Osteocyte (in vitro differentiated cells): Measurements from ENCODE around the gene DYNC1I1. TPM values are rescaled to one million over a fixed set of nuclear protein-coding genes. Genes with fewer than 3 reads are reported as not detected.

Experiments
- DNase-seq: peaks from one replicate; pipeline ENCODE4 v3.0.0; 2021; ENCODE audit warnings: mixed read lengths; ENCODE audit not compliant: unreplicated experiment; ENCODE audit errors: extremely low spot score
- H3K27ac Mint-ChIP-seq: one replicate; pipeline ENCODE4 v1.8.0; 2021; ENCODE audit warnings: mild to moderate bottlenecking, mixed read lengths; ENCODE audit not compliant: unreplicated experiment
- H3K27me3 Mint-ChIP-seq: one replicate; pipeline ENCODE4 v1.8.0; 2021; ENCODE audit warnings: mixed read lengths; ENCODE audit not compliant: unreplicated experiment
- H3K36me3 Mint-ChIP-seq: one replicate; pipeline ENCODE4 v1.8.0; 2021; ENCODE audit warnings: mixed read lengths; ENCODE audit not compliant: unreplicated experiment
- H3K4me1 Mint-ChIP-seq: one replicate; pipeline ENCODE4 v1.8.0; 2021; ENCODE audit warnings: mixed read lengths; ENCODE audit not compliant: unreplicated experiment
- H3K4me3 Mint-ChIP-seq: one replicate; pipeline ENCODE4 v1.8.0; 2021; ENCODE audit warnings: mild to moderate bottlenecking, moderate library complexity, mixed read lengths; ENCODE audit not compliant: unreplicated experiment
- H3K9me3 Mint-ChIP-seq: one replicate; pipeline ENCODE4 v1.8.0; 2021; ENCODE audit warnings: mixed read lengths; ENCODE audit not compliant: unreplicated experiment
- CTCF ChIP-seq: fragments of 200-600 bp; sonication (generic); IDR thresholded peaks from 2 replicates; pipeline ENCODE4 v1.5.0; 2021; ENCODE audit warnings: antibody characterized with exemption, mild to moderate bottlenecking, moderate library complexity
- total RNA-seq: library from RNA; stranded (reverse); gene quantifications from 2 replicates; pipeline ENCODE4 v1.2.1, GENCODE V29; 2021

The DYNC1I1 gene
- total RNA-seq, 1 donor from 2014 or later = 43.3 TPM

GRCh38 chr7:96013836-96014235 lies 241.5 kb downstream of the DYNC1I1 start:
- Mint-ChIP-seq H3K36me3 (peaks cover 25% of the 10 kb centered on the region), H3K9me3 (no peaks in the 10 kb centered on the region), H3K4me3 (no peak overlapping the region), H3K4me1 (peaks cover 23% of the 10 kb centered on the region), H3K27ac (no peak overlapping the region), H3K27me3 (no peaks in the 10 kb centered on the region)
- no peak for TF ChIP-seq CTCF
- DNase-seq = no peak

- Mint-ChIP-seq H3K27ac (no peak overlapping the region), H3K27me3 (no peaks in the 10 kb centered on the region), H3K9me3 (no peaks in the 10 kb centered on the region), H3K4me3 (no peak overlapping the region), H3K4me1 (peaks cover 23% of the 10 kb centered on the region), H3K36me3 (peaks cover 18% of the 10 kb centered on the region)
- DNase-seq = no peak
- no peak for TF ChIP-seq CTCF
These were observed 242.3 kb downstream of the DYNC1I1 start for GRCh38 chr7:96014617-96015016.

GRCh38 chr7:96016056-96016586 lies 243.8 kb downstream of the DYNC1I1 start:
- peaks cover 22% of the 10 kb centered on the region for H3K36me3 Mint-ChIP-seq
- no peak for DNase-seq
- H3K27me3 Mint-ChIP-seq = no peaks in the 10 kb centered on the region
- H3K27ac Mint-ChIP-seq = peak overlapping the region; percentile 46
- TF ChIP-seq CTCF = no peak
- no peak overlapping the region for H3K4me3 Mint-ChIP-seq
- H3K4me1 Mint-ChIP-seq = peaks cover 23% of the 10 kb centered on the region
- no peaks in the 10 kb centered on the region for H3K9me3 Mint-ChIP-seq

GRCh38 chr7:96016735-96017134 lies 244.4 kb downstream of the DYNC1I1 start:
- DNase-seq = no peak
- Mint-ChIP-seq H3K36me3 (peaks cover 24% of the 10 kb centered on the region), H3K4me3 (no peak overlapping the region), H3K9me3 (no peaks in the 10 kb centered on the region), H3K27ac (peak overlapping the region; percentile 46), H3K27me3 (no peaks in the 10 kb centered on the region), H3K4me1 (peaks cover 23% of the 10 kb centered on the region)
- TF ChIP-seq CTCF = no peak

GRCh38 chr7:96017877-96018276 lies 245.5 kb downstream of the DYNC1I1 start:
- Mint-ChIP-seq H3K9me3 (no peaks in the 10 kb centered on the region), H3K4me3 (no peak overlapping the region)
- no peak for TF ChIP-seq CTCF

More at GRCh38 chr7:96017877-96018276, 245.5 kb downstream of the DYNC1I1 start:
- Mint-ChIP-seq H3K27me3 (no peaks in the 10 kb centered on the region), H3K27ac (no peak overlapping the region), H3K4me1 (peaks cover 23% of the 10 kb centered on the region), H3K36me3 (peaks cover 24% of the 10 kb centered on the region)
- DNase-seq = no peak
